Transverse colon (tissue), 4 donors: Measurements from ENCODE around the gene ADCY5. TPM values are rescaled to one million over a fixed set of nuclear protein-coding genes. Genes with fewer than 3 reads are reported as not detected.

Experiments
- DNase-seq: peaks from one replicate; pipeline ENCODE4 v3.0.0-alpha.2; 2019
- H3K27ac ChIP-seq, 4 donors: fragments of 200-600 bp; sonication (generic); 2 replicates each; pipeline ENCODE4 v1.5.1; 2016 to 2018; ENCODE audit warnings: inconsistent platforms in 4 of 4
- H3K27me3 ChIP-seq: fragments of 200-600 bp; sonication (generic); 2 replicates; pipeline ENCODE4 v1.5.1; 2017; ENCODE audit warnings: inconsistent platforms
- H3K36me3 ChIP-seq, 4 donors: fragments of 200-600 bp; sonication (generic); 2 replicates each; pipeline ENCODE4 v1.5.1; 2017 to 2019; ENCODE audit warnings: inconsistent platforms in 4 of 4
- H3K4me1 ChIP-seq, 4 donors: fragments of 200-600 bp; sonication (generic); 2 replicates each; pipeline ENCODE4 v1.5.1; 2017 to 2020; ENCODE audit warnings: inconsistent platforms in 4 of 4
- H3K4me3 ChIP-seq, 4 donors: fragments of 200-600 bp; sonication (generic); 1 replicate in 1 of 4; 2 replicates in 3 of 4; pipeline versions ENCODE4 v1.5.1 to v1.6.1; 2017 to 2019; ENCODE audit warnings: inconsistent platforms in 4 of 4
- H3K9me3 ChIP-seq, 2 donors: fragments of 200-600 bp; sonication (generic); 2 replicates each; pipeline ENCODE4 v1.5.1; 2017 to 2019; ENCODE audit warnings: inconsistent platforms in 2 of 2
- EP300 ChIP-seq: sonication (generic); formaldehyde crosslinking; IDR thresholded peaks from one replicate; pipeline ENCODE4 v1.6.1; 2017; ENCODE audit warnings: antibody characterized with exemption, low read depth
- POLR2A ChIP-seq: fragments of 450-650 bp; IDR thresholded peaks from one replicate; pipeline ENCODE4 v1.6.1; 2016; ENCODE audit warnings: antibody characterized with exemption, mild to moderate bottlenecking, moderate library complexity
- POLR2AphosphoS5 ChIP-seq, 3 donors: sonication (generic); formaldehyde crosslinking; IDR thresholded peaks; one replicate each; pipeline ENCODE4 v1.6.1; 2016; ENCODE audit warnings: antibody characterized with exemption in 3 of 3
- WGBS, 2 donors: methylation state at CpG; one replicate each; pipeline ENCODE4 v1.1.5; 2018; ENCODE audit warnings: low coverage in 1 of 2; 5-methylcytosine and 5-hydroxymethylcytosine counted together
- in situ Hi-C, 4 donors: fragments of 200-750 bp; cut with MboI; loops; one replicate each; pipeline versions ENCODE4 v1.15.0 to v1.15.1; 2017; ENCODE audit warnings: low sequenced_read_pairs in 3 of 4, low pct_ligation_motif_present in 1 of 4, low pct_unique_long_range_greater_than_20kb in 1 of 4
- intact Hi-C: fragments of 100-400 bp; cut with DNase I; formaldehyde crosslinking; loops from one replicate; pipeline ENCODE4 v1.15.1; 2023; ENCODE audit warnings: low total_unique reads
- total RNA-seq, 4 donors: library from RNA; depleted of rRNA; stranded (reverse); fragments of >200 nt; gene quantifications; one replicate each; pipeline ENCODE4 v1.1.0, GENCODE V29; 2016
- TF ChIP-seq, protein P1 (sequence below), 5 experiments: fragments of 200-600 bp in 3 of 5; fragments of 450-650 bp in 2 of 5; sonication (generic) in 3 of 5; IDR thresholded peaks; 1 replicate in 2 of 5; 2 replicates in 3 of 5; pipeline ENCODE4 v1.5.1; 2016 to 2017; ENCODE audit warnings: antibody characterized with exemption in 5 of 5, inconsistent platforms in 3 of 5, mild to moderate bottlenecking in 2 of 5, moderate library complexity in 1 of 5

ADCY5 gene
- total RNA-seq, 4 donors from 2014 or later = 13.9 to 42.0 (median 28.6) TPM

GRCh38 chr3:123459862-123460261, 11.0 kb upstream of the ADCY5 start:
- WGBS, 2 donors = 33 to 62% methylated on average over 1 to 8 of the region's 8 CpGs
- Histone ChIP-seq H3K9me3 (no peaks in the 10 kb centered on the region), H3K27me3 (peaks cover 14% of the 10 kb centered on the region), H3K36me3 (no peaks in the 10 kb centered on the region), H3K4me1 (no peaks in the 10 kb centered on the region), H3K27ac (no peak overlapping the region), H3K4me3 (no peak overlapping the region)
- no peak for DNase-seq
- TF ChIP-seq, protein P1, sequence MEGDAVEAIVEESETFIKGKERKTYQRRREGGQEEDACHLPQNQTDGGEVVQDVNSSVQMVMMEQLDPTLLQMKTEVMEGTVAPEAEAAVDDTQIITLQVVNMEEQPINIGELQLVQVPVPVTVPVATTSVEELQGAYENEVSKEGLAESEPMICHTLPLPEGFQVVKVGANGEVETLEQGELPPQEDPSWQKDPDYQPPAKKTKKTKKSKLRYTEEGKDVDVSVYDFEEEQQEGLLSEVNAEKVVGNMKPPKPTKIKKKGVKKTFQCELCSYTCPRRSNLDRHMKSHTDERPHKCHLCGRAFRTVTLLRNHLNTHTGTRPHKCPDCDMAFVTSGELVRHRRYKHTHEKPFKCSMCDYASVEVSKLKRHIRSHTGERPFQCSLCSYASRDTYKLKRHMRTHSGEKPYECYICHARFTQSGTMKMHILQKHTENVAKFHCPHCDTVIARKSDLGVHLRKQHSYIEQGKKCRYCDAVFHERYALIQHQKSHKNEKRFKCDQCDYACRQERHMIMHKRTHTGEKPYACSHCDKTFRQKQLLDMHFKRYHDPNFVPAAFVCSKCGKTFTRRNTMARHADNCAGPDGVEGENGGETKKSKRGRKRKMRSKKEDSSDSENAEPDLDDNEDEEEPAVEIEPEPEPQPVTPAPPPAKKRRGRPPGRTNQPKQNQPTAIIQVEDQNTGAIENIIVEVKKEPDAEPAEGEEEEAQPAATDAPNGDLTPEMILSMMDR (IDR thresholded peaks at IDR 0.05) = no peak
- TF ChIP-seq POLR2AphosphoS5 (IDR thresholded peaks at IDR 0.05) = no peak
- TF ChIP-seq POLR2A = no peak
- TF ChIP-seq EP300 = no peak
- intact Hi-C loops = no loop called here
- in situ Hi-C loops = no loop called here

GRCh38 chr3:123458255-123458654, 9.4 kb upstream of the ADCY5 start:
- no peak for DNase-seq
- WGBS, 2 donors = 77 to 89% methylated on average over 5 of the region's 5 CpGs
- Histone ChIP-seq H3K36me3 (no peaks in the 10 kb centered on the region), H3K9me3 (no peaks in the 10 kb centered on the region), H3K27ac (no peak overlapping the region), H3K27me3 (peaks cover 19% of the 10 kb centered on the region), H3K4me1 (no peaks in the 10 kb centered on the region), H3K4me3 (no peak overlapping the region)
- intact Hi-C loops = no loop called here
- in situ Hi-C loops = no loop called here
- TF ChIP-seq POLR2A (no peak), POLR2AphosphoS5 (IDR thresholded peaks at IDR 0.05) (no peak), EP300 (no peak)
- TF ChIP-seq, protein P1 (IDR thresholded peaks at IDR 0.05) = no peak

- Histone ChIP-seq H3K9me3 (no peaks in the 10 kb centered on the region), H3K27ac (no peak overlapping the region), H3K36me3 (no peaks in the 10 kb centered on the region), H3K4me3 (no peak overlapping the region), H3K27me3 (peaks cover 23% of the 10 kb centered on the region), H3K4me1 (no peaks in the 10 kb centered on the region)
- WGBS, 2 donors = 100% methylated on average over 1 of the region's 1 CpG; no CpG with 5 or more reads in 1 of the 2 donors
- DNase-seq = no peak
- in situ Hi-C loops = no loop called here
- intact Hi-C loops = no loop called here
- TF ChIP-seq POLR2AphosphoS5 (IDR thresholded peaks at IDR 0.05) = no peak
- TF ChIP-seq, protein P1 (IDR thresholded peaks at IDR 0.05) = no peak
- no peak for TF ChIP-seq POLR2A
- TF ChIP-seq EP300 = no peak
Observed at GRCh38 chr3:123457841-123458240, 9.0 kb upstream of the ADCY5 start.

DNA sequence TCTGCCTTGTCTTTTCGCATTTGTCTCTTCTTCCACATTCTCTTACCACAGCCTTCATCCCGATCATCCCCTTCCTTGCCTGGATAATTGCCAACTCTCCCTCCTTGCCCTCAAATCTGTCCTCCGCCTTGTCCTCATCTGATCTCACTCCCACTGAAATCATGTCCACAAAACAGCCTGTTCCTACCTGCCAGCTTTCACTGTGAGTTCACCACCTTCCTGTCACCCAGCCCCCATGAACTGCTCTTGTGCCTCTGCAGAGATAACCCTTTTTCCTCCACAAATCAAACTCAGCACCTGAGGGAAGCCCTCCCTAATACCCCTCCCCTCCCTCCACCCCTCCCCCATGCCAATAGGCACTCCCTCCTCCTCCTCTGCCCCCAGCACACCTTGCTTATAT, 4.8 kb upstream of the ADCY5 start:
- H3K36me3 ChIP-seq = no peaks in the 10 kb centered on the region
- H3K4me3 ChIP-seq = no peak overlapping the region
- 56 to 68% methylated on average over 3 of the region's 3 CpGs for WGBS, 2 donors
- intact Hi-C loops = no loop called here
- in situ Hi-C loops = no loop called here
- TF ChIP-seq, protein P1 (IDR thresholded peaks at IDR 0.05) = no peak
- no peak for TF ChIP-seq POLR2AphosphoS5 (IDR thresholded peaks at IDR 0.05)
- no peak for TF ChIP-seq POLR2A
- TF ChIP-seq EP300 = no peak
- no peak for DNase-seq
- no peaks in the 10 kb centered on the region for H3K9me3 ChIP-seq
- H3K27me3 ChIP-seq = peaks cover 60% of the 10 kb centered on the region
- H3K27ac ChIP-seq = no peak overlapping the region
- H3K4me1 ChIP-seq = peaks cover 0 to 18% (median 9%) of the 10 kb centered on the region in 4 donors
